Colonic mucosa (tissue), 4 donors: Measurements from ENCODE around the gene SLC26A1. TPM values are rescaled to one million over a fixed set of nuclear protein-coding genes. Genes with fewer than 3 reads are reported as not detected.

Experiments used
- DNase-seq: peaks from one replicate; pipeline ENCODE4 v3.0.0-alpha.2; 2020
- H3K27ac ChIP-seq: fragments of 200-600 bp; one replicate; pipeline ENCODE4 v1.8.0; 2021
- H3K27me3 ChIP-seq: fragments of 200-600 bp; one replicate; pipeline ENCODE4 v1.8.0; 2021
- H3K36me3 ChIP-seq: fragments of 200-600 bp; one replicate; pipeline ENCODE4 v1.8.0; 2021
- H3K4me1 ChIP-seq: fragments of 200-600 bp; one replicate; pipeline ENCODE4 v1.8.0; 2021; ENCODE audit warnings: mild to moderate bottlenecking
- H3K4me3 ChIP-seq: fragments of 200-600 bp; one replicate; pipeline ENCODE4 v1.8.0; 2021
- H3K9ac ChIP-seq, 2 donors: one replicate each; pipeline ENCODE4 v1.7.0; 2013; ENCODE audit warnings: control low read depth in 2 of 2, low read depth in 2 of 2, low read length in 2 of 2
- H3K9me3 ChIP-seq: fragments of 200-600 bp; one replicate; pipeline ENCODE4 v1.8.0; 2021
- CTCF ChIP-seq: fragments of 200-600 bp; IDR thresholded peaks from one replicate; pipeline ENCODE4 v1.8.0; 2022; ENCODE audit warnings: antibody characterized with exemption, mild to moderate bottlenecking
- intact Hi-C: fragments of 100-400 bp; cut with DNase I; formaldehyde crosslinking; loops from one replicate; pipeline ENCODE4 v1.14.1; 2022
- total RNA-seq, 2 donors: library from RNA; stranded (reverse); fragmentation: NEBNext Ultra II Directional in 1 of 2; extraction: Animal tissue kit (Norgen Biotek cat#: 25700) in 1 of 2; gene quantifications; one replicate each; pipeline ENCODE4 v1.2.1, GENCODE V29; 2021
- donor health status: healthy.
- donor health status: DM: no; HTN: no; CAD: no.
- donor health status: DM: no; HTN: no; CAD: no.

Gene SLC26A1
- total RNA-seq, 2 donors from 2014 or later = 0.77 to 3.8 TPM

DNA sequence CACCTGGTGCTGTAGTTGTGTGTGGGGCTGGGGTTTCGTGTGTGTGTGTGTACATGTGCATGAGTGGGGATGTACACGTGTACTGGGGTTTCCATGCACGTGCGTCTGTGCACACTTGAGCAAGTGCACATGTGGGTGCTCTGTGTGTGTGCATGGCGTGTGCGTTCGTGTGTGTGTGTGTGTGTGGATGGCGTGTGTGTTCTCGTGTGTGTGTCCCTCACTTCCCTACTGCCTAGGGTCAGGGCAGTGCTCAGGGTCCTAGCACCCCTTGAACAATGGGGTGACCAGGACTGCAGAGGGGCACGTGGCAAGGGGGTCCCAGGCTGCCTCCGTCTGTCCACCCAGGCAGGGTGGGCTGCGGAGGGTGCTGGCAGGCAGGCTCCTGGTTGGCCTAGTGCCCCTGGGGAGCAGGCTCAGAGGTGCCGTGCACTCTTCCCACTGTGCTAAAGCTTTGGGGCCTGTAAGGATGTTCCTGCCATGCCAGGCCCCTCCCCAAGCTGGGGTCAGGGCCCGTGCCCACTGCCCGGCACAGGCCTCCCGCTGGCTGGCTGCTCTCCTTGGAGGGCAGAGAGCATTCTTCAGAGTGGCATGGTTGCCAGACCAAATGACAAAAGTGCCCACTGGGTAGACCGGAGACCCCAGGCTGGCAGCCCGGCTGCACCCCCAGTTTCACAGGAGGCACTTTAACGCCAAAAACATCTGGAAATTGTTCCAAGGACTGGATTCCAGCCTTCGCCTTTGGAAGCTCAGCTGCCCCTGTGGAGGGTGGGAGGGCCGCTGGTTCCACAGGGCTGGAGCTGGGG, 47.3 kb upstream of the SLC26A1 start:
- H3K27ac ChIP-seq = no peak overlapping the region
- intact Hi-C loops = no loop called here

GRCh38 chr4:1039493-1040343, 46.5 kb upstream of the SLC26A1 start:
- H3K36me3 ChIP-seq = no peaks in the 10 kb centered on the region
- intact Hi-C loops = no loop called here
- no peak overlapping the region for H3K27ac ChIP-seq
- no peak for DNase-seq
- peaks cover 9% of the 10 kb centered on the region for H3K27me3 ChIP-seq
- H3K9ac ChIP-seq = peak overlapping the region in 1 of 2 donors; percentile 43
- TF ChIP-seq CTCF = no peak
- H3K4me1 ChIP-seq = peaks cover 4% of the 10 kb centered on the region
- no peaks in the 10 kb centered on the region for H3K9me3 ChIP-seq
- no peak overlapping the region for H3K4me3 ChIP-seq

More for the DNA sequence above, 47.3 kb upstream of the SLC26A1 start:
- TF ChIP-seq CTCF = no peak
- Histone ChIP-seq H3K4me3 (no peak overlapping the region), H3K9me3 (no peaks in the 10 kb centered on the region), H3K27me3 (peaks cover 14% of the 10 kb centered on the region), H3K4me1 (peaks cover 4% of the 10 kb centered on the region), H3K9ac (no peak overlapping the region), H3K36me3 (no peaks in the 10 kb centered on the region)
- DNase-seq = no peak

GRCh38 chr4:1038948-1039492, 45.8 kb upstream of the SLC26A1 start:
- no peaks in the 10 kb centered on the region for H3K9me3 ChIP-seq
- no peak for DNase-seq
- H3K36me3 ChIP-seq = no peaks in the 10 kb centered on the region
- H3K9ac ChIP-seq = no peak overlapping the region
- H3K4me3 ChIP-seq = no peak overlapping the region
- H3K27me3 ChIP-seq = peaks cover 2% of the 10 kb centered on the region
- TF ChIP-seq CTCF = no peak
- intact Hi-C loops = no loop called here
- peaks cover 4% of the 10 kb centered on the region for H3K4me1 ChIP-seq
- H3K27ac ChIP-seq = no peak overlapping the region

GRCh38 chr4:1036976-1037810, 44.0 kb upstream of the SLC26A1 start:
- intact Hi-C loops = no loop called here
- H3K4me1 ChIP-seq = no peaks in the 10 kb centered on the region
- H3K9ac ChIP-seq = no peak overlapping the region
- TF ChIP-seq CTCF = no peak
- H3K4me3 ChIP-seq = no peak overlapping the region
- no peaks in the 10 kb centered on the region for H3K36me3 ChIP-seq
- DNase-seq = no peak
- peaks cover 11% of the 10 kb centered on the region for H3K27me3 ChIP-seq
- H3K9me3 ChIP-seq = no peaks in the 10 kb centered on the region
- no peak overlapping the region for H3K27ac ChIP-seq

- Histone ChIP-seq H3K9me3 (no peaks in the 10 kb centered on the region), H3K36me3 (no peaks in the 10 kb centered on the region), H3K27ac (no peak overlapping the region), H3K4me3 (no peak overlapping the region), H3K9ac (no peak overlapping the region), H3K4me1 (no peaks in the 10 kb centered on the region), H3K27me3 (peaks cover 11% of the 10 kb centered on the region)
- intact Hi-C loops = no loop called here
- TF ChIP-seq CTCF = no peak
- DNase-seq = no peak
Measured at GRCh38 chr4:1036095-1036494, 42.9 kb upstream of the SLC26A1 start.
